Thyroid gland (tissue), 4 donors: ENCODE measurements around the gene ERFE. TPM values are rescaled to one million over a fixed set of nuclear protein-coding genes. Genes with fewer than 3 reads are reported as not detected.

Experiments
- DNase-seq, 2 donors: peaks; one replicate each; pipeline ENCODE4 v3.0.0-alpha.2; 2019
- H3K27ac ChIP-seq, 3 donors: fragments of 200-600 bp; sonication (generic); 1 replicate in 2 of 3; 2 replicates in 1 of 3; pipeline ENCODE4 v1.5.1; 2016 to 2019; ENCODE audit warnings: mild to moderate bottlenecking in 1 of 3, moderate library complexity in 1 of 3
- H3K27me3 ChIP-seq: fragments of 200-600 bp; sonication (generic); one replicate; pipeline ENCODE4 v1.5.1; 2019
- H3K36me3 ChIP-seq, 2 donors: fragments of 200-600 bp; sonication (generic); one replicate each; pipeline ENCODE4 v1.5.1; 2016 to 2019
- H3K4me1 ChIP-seq, 2 donors: fragments of 200-600 bp; sonication (generic); one replicate each; pipeline ENCODE4 v1.5.1; 2017 to 2019
- H3K4me3 ChIP-seq, 3 donors: fragments of 200-600 bp; sonication (generic); replicated peaks in 1 of 3; 1 replicate in 2 of 3; 2 replicates in 1 of 3; pipeline ENCODE4 v1.5.1; 2016; ENCODE audit warnings: mild to moderate bottlenecking in 1 of 3
- H3K9me3 ChIP-seq: fragments of 200-600 bp; sonication (generic); one replicate; pipeline ENCODE4 v1.5.1; 2017
- CTCF ChIP-seq, 6 experiments: fragments of 200-600 bp in 3 of 6; fragments of 450-650 bp in 3 of 6; sonication (generic) in 3 of 6; IDR thresholded peaks; one replicate each; pipeline ENCODE4 v1.5.1; 2016 to 2019; ENCODE audit warnings: antibody characterized with exemption in 6 of 6, mild to moderate bottlenecking in 2 of 6, inconsistent platforms in 1 of 6, moderate library complexity in 1 of 6
- POLR2A ChIP-seq, 2 donors: fragments of 450-650 bp; IDR thresholded peaks; one replicate each; pipeline ENCODE4 v1.6.1; 2017; ENCODE audit warnings: antibody characterized with exemption in 2 of 2, mild to moderate bottlenecking in 2 of 2, moderate library complexity in 1 of 2
- WGBS, 2 donors: methylation state at CpG; one replicate each; pipeline ENCODE4 v1.1.5; 2017; 5-methylcytosine and 5-hydroxymethylcytosine counted together
- intact Hi-C: fragments of 100-400 bp; cut with DNase I; formaldehyde crosslinking; loops from one replicate; pipeline ENCODE4 v1.15.1; 2023
- total RNA-seq, 4 donors: library from RNA; depleted of rRNA; stranded (reverse); fragments of >200 nt; gene quantifications; one replicate each; pipeline ENCODE4 v1.2.3, GENCODE V29; 2016

Gene ERFE
- total RNA-seq, 4 donors from 2014 or later: 2.8 to 15.3 (median 5.8) TPM

- H3K4me1 ChIP-seq: no peaks in the 10 kb centered on the region
- intact Hi-C loops: no loop called here
- no peak overlapping the region for H3K4me3 ChIP-seq
- no peaks in the 10 kb centered on the region for H3K9me3 ChIP-seq
- H3K27ac ChIP-seq: no peak overlapping the region
- H3K27me3 ChIP-seq: no peaks in the 10 kb centered on the region
- 82 to 86% methylated on average over 4 of the region's 4 CpGs for WGBS, 2 donors
- DNase-seq: no peak
- peaks cover 86 to 94% of the 10 kb centered on the region in 2 donors for H3K36me3 ChIP-seq
- TF ChIP-seq CTCF (IDR thresholded peaks at IDR 0.05): no peak
- TF ChIP-seq POLR2A (IDR thresholded peaks at IDR 0.05): no peak
These were observed 25.1 kb downstream of the ERFE start for GRCh38 chr2:238183821-238184220.

- TF ChIP-seq POLR2A (IDR thresholded peaks at IDR 0.05) (no peak), CTCF (IDR thresholded peaks at IDR 0.05) (no peak)
These were observed 29.1 kb downstream of the ERFE start for GRCh38 chr2:238187618-238188548.

GRCh38 chr2:238190445-238190844 is 31.7 kb downstream of the ERFE start:
- H3K27me3 ChIP-seq: no peaks in the 10 kb centered on the region
- no peak overlapping the region for H3K27ac ChIP-seq
- H3K9me3 ChIP-seq: no peaks in the 10 kb centered on the region
- intact Hi-C loops: no loop called here
- no peaks in the 10 kb centered on the region for H3K4me1 ChIP-seq
- peaks cover 53 to 64% of the 10 kb centered on the region in 2 donors for H3K36me3 ChIP-seq
- no peak overlapping the region for H3K4me3 ChIP-seq
- WGBS, 2 donors: 79 to 90% methylated on average over 2 of the region's 2 CpGs
- TF ChIP-seq POLR2A (IDR thresholded peaks at IDR 0.05): no peak
- no peak for TF ChIP-seq CTCF (IDR thresholded peaks at IDR 0.05)
- no peak for DNase-seq

More at GRCh38 chr2:238187618-238188548, 29.1 kb downstream of the ERFE start:
- Histone ChIP-seq H3K27ac (no peak overlapping the region), H3K4me3 (no peak overlapping the region), H3K9me3 (no peaks in the 10 kb centered on the region), H3K4me1 (no peaks in the 10 kb centered on the region), H3K36me3 (peaks cover 62 to 77% of the 10 kb centered on the region in 2 donors), H3K27me3 (no peaks in the 10 kb centered on the region)
- intact Hi-C loops: no loop called here
- 86 to 88% methylated on average over 17 of the region's 17 CpGs for WGBS, 2 donors
- no peak for DNase-seq

GRCh38 chr2:238202326-238203093 is 43.7 kb downstream of the ERFE start:
- H3K4me1 ChIP-seq: peaks cover 24 to 34% of the 10 kb centered on the region in 2 donors
- H3K4me3 ChIP-seq: peak overlapping the region; percentile 51 to 67 (median 64)
- intact Hi-C loops: no loop called here
- no peaks in the 10 kb centered on the region for H3K9me3 ChIP-seq
- H3K27me3 ChIP-seq: no peaks in the 10 kb centered on the region
- no peak for DNase-seq
- WGBS, 2 donors: 6 to 10% methylated on average over 25 to 27 of the region's 27 CpGs
- H3K36me3 ChIP-seq: no peaks in the 10 kb centered on the region
- H3K27ac ChIP-seq: peak overlapping the region in 2 of 3 donors; percentile 60 to 88
- no peak for TF ChIP-seq POLR2A (IDR thresholded peaks at IDR 0.05)
- no peak for TF ChIP-seq CTCF (IDR thresholded peaks at IDR 0.05)
